Body of pancreas (tissue), 4 donors: ENCODE results near the gene SLC5A10. TPM values are rescaled to one million over a fixed set of nuclear protein-coding genes. Genes with fewer than 3 reads are reported as not detected.

ENCODE experiments used
- ATAC-seq: fragments of 150-250 bp; one replicate; pipeline ENCODE4 v1.9.1; 2016
- DNase-seq, 4 donors: peaks; one replicate each; pipeline ENCODE4 v3.0.0-alpha.2; 2019
- H3K27ac ChIP-seq, 4 donors: fragments of 200-600 bp; sonication (generic); 1 replicate in 3 of 4; 2 replicates in 1 of 4; pipeline versions ENCODE4 v1.5.1 to v1.6.1; 2016 to 2019; ENCODE audit warnings: mild to moderate bottlenecking in 1 of 4, mixed read lengths in 1 of 4, moderate library complexity in 1 of 4
- H3K27me3 ChIP-seq, 2 donors: fragments of 200-600 bp; sonication (generic); one replicate each; pipeline ENCODE4 v1.6.0; 2016; ENCODE audit warnings: mild to moderate bottlenecking in 1 of 2
- H3K36me3 ChIP-seq, 2 donors: fragments of 200-600 bp; sonication (generic); replicated peaks in 1 of 2; 2 replicates each; pipeline ENCODE4 v1.5.1; 2016; ENCODE audit warnings: low read depth in 2 of 2; ENCODE audit not compliant: insufficient read depth in 1 of 2
- H3K4me1 ChIP-seq: fragments of 200-600 bp; sonication (generic); one replicate; pipeline ENCODE4 v1.6.0; 2016
- H3K4me3 ChIP-seq, 2 donors: fragments of 200-600 bp; sonication (generic); 1 replicate in 1 of 2; 2 replicates in 1 of 2; pipeline ENCODE4 v1.5.1; 2016 to 2019
- H3K9me3 ChIP-seq, 3 donors: fragments of 200-600 bp; sonication (generic); 1 replicate in 2 of 3; 2 replicates in 1 of 3; pipeline ENCODE4 v1.5.1; 2016
- CTCF ChIP-seq, 7 experiments: fragments of 450-650 bp in 4 of 7; fragments of 200-600 bp in 3 of 7; sonication (generic) in 3 of 7; IDR thresholded peaks; one replicate each; pipeline ENCODE4 v1.5.1; 2016 to 2019; ENCODE audit warnings: antibody characterized with exemption in 7 of 7
- POLR2A ChIP-seq, 3 donors: fragments of 450-650 bp; IDR thresholded peaks; one replicate each; pipeline ENCODE4 v1.6.1; 2016; ENCODE audit warnings: antibody characterized with exemption in 3 of 3, mild to moderate bottlenecking in 2 of 3
- WGBS, 2 donors: methylation state at CpG; one replicate each; pipeline ENCODE4 v1.1.5; 2017; 5-methylcytosine and 5-hydroxymethylcytosine counted together
- intact Hi-C: fragments of 100-400 bp; cut with DNase I; formaldehyde crosslinking; loops from one replicate; pipeline ENCODE4 v1.15.1; 2023
- total RNA-seq, 2 donors: library from RNA; depleted of rRNA; stranded (reverse); fragments of >200 nt; gene quantifications; one replicate each; pipeline ENCODE4 v1.1.0, GENCODE V29; 2016

Gene SLC5A10
- total RNA-seq, 2 donors from 2014 or later, result not detected

GRCh38 chr17:19002805-19003542, 51.0 kb downstream of the SLC5A10 start:
- no peak for ATAC-seq
- Histone ChIP-seq H3K4me1 (peaks cover 49% of the 10 kb centered on the region), H3K27ac (peak overlapping the region in 3 of 4 donors; percentile 77 to 87 (median 83)), H3K27me3 (no peaks in the 10 kb centered on the region), H3K36me3 (no peaks in the 10 kb centered on the region), H3K9me3 (no peaks in the 10 kb centered on the region), H3K4me3 (no peak overlapping the region)
- 73% methylated on average over 4 to 11 of the region's 11 CpGs for WGBS, 2 donors
- no peak for TF ChIP-seq CTCF (IDR thresholded peaks at IDR 0.05)
- TF ChIP-seq POLR2A (IDR thresholded peaks at IDR 0.05), result no peak
- no peak for DNase-seq
- intact Hi-C loops, result no loop called here

DNA sequence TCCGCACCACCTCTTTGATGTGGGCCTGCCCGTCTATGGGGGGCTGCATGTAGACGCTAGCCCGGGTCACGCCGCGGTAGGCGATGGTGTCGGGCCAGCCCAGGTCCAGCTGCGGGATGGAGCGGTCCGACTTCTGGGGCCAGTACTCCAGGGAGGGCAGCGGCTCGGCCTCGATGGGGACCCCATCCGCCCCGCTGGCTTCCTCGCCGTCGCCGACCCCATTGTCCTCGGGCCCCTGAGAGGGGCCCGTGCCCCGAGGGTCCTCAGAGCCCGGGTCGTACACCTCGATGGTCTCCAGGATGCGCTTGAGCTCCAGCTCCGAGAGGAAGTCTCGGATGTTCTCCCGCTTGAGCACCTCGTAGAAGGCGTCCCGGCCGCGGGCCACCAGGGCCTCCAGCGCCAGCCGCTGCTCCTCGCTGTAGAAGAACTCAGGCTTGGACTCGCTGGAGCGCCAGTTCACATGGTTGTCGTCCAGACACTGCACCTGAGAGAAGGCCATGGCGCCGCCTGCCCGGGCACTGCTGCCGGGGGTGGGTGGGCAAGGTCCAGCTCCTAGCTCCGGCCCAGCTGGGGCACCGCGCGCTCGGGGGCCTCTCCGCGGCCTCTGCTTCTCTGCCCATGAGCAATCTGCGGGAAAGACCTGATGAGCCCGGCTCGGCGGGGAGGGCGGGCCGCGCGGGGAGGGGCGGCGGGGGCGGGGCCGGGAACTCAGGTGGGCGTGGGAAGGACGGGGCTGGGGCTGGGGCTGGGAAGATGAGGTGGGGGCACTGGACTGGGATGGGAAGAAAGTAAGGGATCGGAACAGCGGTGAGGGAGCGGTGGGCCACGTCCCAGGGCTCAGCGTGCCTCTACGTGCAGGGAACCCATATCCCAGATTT, 51.8 kb downstream of the SLC5A10 start:
- TF ChIP-seq POLR2A (IDR thresholded peaks at IDR 0.05) (peak in 1 of 3 donors; percentile 31), CTCF (IDR thresholded peaks at IDR 0.05) (no peak)
- Histone ChIP-seq H3K9me3 (no peaks in the 10 kb centered on the region), H3K36me3 (no peaks in the 10 kb centered on the region), H3K27ac (peak overlapping the region; percentile 77 to 88 (median 85)), H3K4me3 (peak overlapping the region; percentile 52 to 54), H3K27me3 (no peaks in the 10 kb centered on the region), H3K4me1 (peaks cover 49% of the 10 kb centered on the region)
- DNase-seq, result peak; percentile 40 to 55 (median 47)
- peak; percentile 24 for ATAC-seq
- intact Hi-C loops, result no loop called here
- 14 to 32% methylated on average over 31 to 72 of the region's 73 CpGs for WGBS, 2 donors

GRCh38 chr17:19004421-19005136, 52.6 kb downstream of the SLC5A10 start, which contains the start of gene FAM83G:
TSS of gene FAM83G (minus strand) at chr17:19004764. CDS start at chr17:19004041, 723 bp downstream.
- Histone ChIP-seq H3K4me1 (peaks cover 49% of the 10 kb centered on the region), H3K36me3 (no peaks in the 10 kb centered on the region), H3K9me3 (no peaks in the 10 kb centered on the region), H3K4me3 (peak within 1 kb of the TSS; percentile 52 to 54), H3K27ac (peak within 1 kb of the TSS; percentile 77 to 88 (median 85)), H3K27me3 (no peaks in the 10 kb centered on the region)
- peak; percentile 87 to 93 (median 90) for DNase-seq
- peak; percentile 90 for ATAC-seq
- TF ChIP-seq CTCF (IDR thresholded peaks at IDR 0.05) (peak in 2 of 7 experiments; percentile 11 to 19), POLR2A (IDR thresholded peaks at IDR 0.05) (peak; percentile 68 to 86 (median 76))
- 4 to 5% methylated on average over 11 to 42 of the region's 67 CpGs for WGBS, 2 donors
- intact Hi-C loops, result no loop called here

DNA sequence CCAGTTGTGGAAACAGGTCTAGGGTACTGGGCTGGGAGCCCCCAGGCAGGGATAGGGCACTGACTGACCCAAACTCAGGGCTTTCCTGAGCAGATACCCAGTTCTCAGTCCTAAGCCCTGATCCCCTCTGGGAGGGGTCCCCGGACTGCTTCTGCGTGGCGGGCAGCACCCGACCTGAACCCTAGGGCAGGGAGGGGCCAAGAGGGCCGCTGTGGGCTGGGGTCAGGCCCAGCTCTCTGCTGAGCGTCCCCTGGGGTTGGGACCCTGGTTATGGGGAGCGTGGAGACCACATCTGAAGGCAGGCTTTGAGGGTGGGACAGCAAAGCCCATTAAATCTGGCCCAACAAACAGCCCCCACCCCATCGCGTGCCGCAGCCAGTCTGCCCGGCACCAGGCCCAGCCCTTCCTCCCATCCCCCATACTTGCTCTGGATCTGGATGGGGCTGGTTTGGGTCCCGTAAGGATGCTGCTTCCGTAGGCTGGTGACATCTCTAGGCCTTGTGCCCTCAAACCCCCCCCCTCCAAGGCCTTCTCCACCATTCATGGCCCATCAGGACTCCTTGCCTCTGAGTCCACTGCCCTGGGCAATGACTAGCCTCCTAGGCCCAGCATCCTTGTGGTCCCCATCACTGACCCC, 53.3 kb downstream of the SLC5A10 start:
- peak in 1 of 7 experiments; percentile 2 for TF ChIP-seq CTCF (IDR thresholded peaks at IDR 0.05)
- TF ChIP-seq POLR2A (IDR thresholded peaks at IDR 0.05), result no peak
- no peaks in the 10 kb centered on the region for H3K9me3 ChIP-seq
- H3K36me3 ChIP-seq, result no peaks in the 10 kb centered on the region
- peak overlapping the region; percentile 77 to 88 (median 85) for H3K27ac ChIP-seq
- ATAC-seq (no peak), DNase-seq (no peak)
- peaks cover 42% of the 10 kb centered on the region for H3K4me1 ChIP-seq
- no peak overlapping the region for H3K4me3 ChIP-seq
- no peaks in the 10 kb centered on the region for H3K27me3 ChIP-seq
- 91 to 94% methylated on average over 9 to 12 of the region's 13 CpGs for WGBS, 2 donors
- intact Hi-C loops, result no loop called here
